GM20000 (cell line): ENCODE data around the gene EMC6.

Experiments
- DNase-seq: peaks from one replicate; pipeline ENCODE4 v3.0.0; 2012; ENCODE audit warnings: low spot score
- TF ChIP-seq, protein P1 (sequence below): IDR thresholded peaks from 2 replicates; pipeline ENCODE4 v1.5.1; 2012; ENCODE audit warnings: mild to moderate bottlenecking, control low read depth; ENCODE audit errors: extremely low read depth, missing control alignments

The EMC6 gene

GRCh38 chr17:3663102-3664011, 5.3 kb upstream of the EMC6 start:
- TF ChIP-seq, protein P1, sequence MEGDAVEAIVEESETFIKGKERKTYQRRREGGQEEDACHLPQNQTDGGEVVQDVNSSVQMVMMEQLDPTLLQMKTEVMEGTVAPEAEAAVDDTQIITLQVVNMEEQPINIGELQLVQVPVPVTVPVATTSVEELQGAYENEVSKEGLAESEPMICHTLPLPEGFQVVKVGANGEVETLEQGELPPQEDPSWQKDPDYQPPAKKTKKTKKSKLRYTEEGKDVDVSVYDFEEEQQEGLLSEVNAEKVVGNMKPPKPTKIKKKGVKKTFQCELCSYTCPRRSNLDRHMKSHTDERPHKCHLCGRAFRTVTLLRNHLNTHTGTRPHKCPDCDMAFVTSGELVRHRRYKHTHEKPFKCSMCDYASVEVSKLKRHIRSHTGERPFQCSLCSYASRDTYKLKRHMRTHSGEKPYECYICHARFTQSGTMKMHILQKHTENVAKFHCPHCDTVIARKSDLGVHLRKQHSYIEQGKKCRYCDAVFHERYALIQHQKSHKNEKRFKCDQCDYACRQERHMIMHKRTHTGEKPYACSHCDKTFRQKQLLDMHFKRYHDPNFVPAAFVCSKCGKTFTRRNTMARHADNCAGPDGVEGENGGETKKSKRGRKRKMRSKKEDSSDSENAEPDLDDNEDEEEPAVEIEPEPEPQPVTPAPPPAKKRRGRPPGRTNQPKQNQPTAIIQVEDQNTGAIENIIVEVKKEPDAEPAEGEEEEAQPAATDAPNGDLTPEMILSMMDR: no peak
- DNase-seq: no peak

GRCh38 chr17:3665834-3666233, 2.8 kb upstream of the EMC6 start:
- TF ChIP-seq, protein P1: no peak

DNA sequence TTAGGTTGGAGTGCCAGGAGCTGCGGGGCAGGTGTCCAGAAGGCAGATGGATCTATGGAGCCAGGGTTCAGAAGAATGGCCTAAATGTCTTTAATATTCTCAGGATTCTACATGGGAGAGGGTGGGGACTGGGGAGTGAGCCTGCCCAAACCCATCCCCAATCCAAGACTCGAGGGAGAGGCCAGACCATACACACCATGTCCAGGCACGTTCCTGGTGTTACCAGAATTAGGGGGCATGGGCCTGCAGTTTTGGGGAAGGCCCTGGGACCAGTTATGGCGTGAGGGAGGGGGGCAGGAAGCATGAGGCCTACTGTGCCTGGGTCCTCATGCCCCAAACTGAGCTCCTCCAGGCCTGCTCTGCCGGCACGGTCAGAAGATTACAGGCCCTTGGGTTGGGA, 2.1 kb upstream of the EMC6 start:
- TF ChIP-seq, protein P1: no peak
- no peak for DNase-seq

More at GRCh38 chr17:3665834-3666233, 2.8 kb upstream of the EMC6 start:
- DNase-seq: no peak

DNA sequence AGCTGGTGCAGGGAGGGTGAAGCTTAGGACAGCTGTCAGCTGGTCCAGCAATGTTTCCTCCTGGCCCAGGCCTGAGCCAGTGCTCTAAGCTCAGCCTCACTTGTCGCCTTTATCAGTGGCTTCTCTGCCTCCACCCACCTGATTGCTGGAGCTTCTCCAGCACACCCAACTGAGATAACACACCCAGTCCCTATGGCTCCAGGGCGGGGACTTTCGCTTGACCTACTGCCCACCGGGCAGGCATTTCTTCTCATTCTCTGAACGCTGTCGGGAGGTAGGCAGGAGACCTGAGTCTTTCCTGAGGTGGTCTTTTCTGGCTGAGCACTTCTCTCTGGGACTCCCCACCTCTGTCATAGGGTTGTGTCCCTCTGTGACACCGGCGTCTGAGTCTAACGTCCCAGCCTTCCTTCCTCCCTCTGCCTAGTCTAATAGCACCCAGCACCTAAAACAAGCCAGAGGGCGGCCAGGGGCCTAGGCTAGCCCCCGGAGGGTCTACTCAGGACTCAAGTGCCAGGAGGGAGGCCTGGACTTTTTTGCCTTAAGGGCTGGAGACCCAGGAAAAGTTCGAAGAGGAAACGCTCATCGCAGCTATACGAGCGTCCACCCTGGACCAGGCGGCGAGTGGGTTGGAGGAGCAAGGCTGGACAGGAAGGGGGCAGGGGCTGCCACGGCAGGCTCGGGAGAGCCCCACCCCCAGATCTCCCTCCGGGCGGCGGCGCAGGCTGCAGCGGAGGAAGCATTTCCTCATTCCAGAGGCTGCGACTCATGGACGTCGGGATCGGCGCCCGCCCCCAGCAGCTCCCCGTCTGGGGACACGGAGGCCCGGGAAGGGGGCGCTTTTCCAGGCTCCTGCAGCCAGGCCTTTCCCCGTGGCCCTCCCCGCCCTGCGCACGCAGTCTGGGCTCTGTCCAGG, 990 bp upstream of the EMC6 start:
- no peak for DNase-seq
- TF ChIP-seq, protein P1: no peak

GRCh38 chr17:3669085-3669347, 404 bp downstream of the EMC6 start:
- DNase-seq: no peak
- TF ChIP-seq, protein P1: no peak

- DNase-seq: no peak
- TF ChIP-seq, protein P1: no peak
These were observed 936 bp downstream of the EMC6 start for GRCh38 chr17:3669548-3669947.

GRCh38 chr17:3672571-3672970, 4.0 kb downstream of the EMC6 start:
- no peak for DNase-seq
- TF ChIP-seq, protein P1: no peak
